ENCODE data around the gene CST7. TPM values are rescaled to one million over a fixed set of nuclear protein-coding genes. Genes with fewer than 3 reads are reported as not detected.

CST7 gene
- total RNA-seq, 1 donor from 2014 or later: not detected

GRCh38 chr20:24949756-24950127 lies 673 bp downstream of the CST7 start:
- H3K9ac ChIP-seq: no peak overlapping the region
- no peaks in the 10 kb centered on the region for H3F3A ChIP-seq (ENCODE audit: low read depth)
- H3K4me3 ChIP-seq: no peak overlapping the region
- H3K4me1 Mint-ChIP-seq: no peaks in the 10 kb centered on the region
- H3K27ac ChIP-seq: no peak overlapping the region
- peaks cover 13% of the 10 kb centered on the region for H3K9me3 Mint-ChIP-seq
- H3K9me3 ChIP-seq (ENCODE audit: low read depth): no peaks in the 10 kb centered on the region
- H3K4me3 Mint-ChIP-seq: no peak overlapping the region
- H3K27me3 ChIP-seq: no peaks in the 10 kb centered on the region
- no peaks in the 10 kb centered on the region for H3K4me1 ChIP-seq
- no peaks in the 10 kb centered on the region for H3K36me3 ChIP-seq
- no peaks in the 10 kb centered on the region for H4K20me1 ChIP-seq (ENCODE audit: low read depth)
- no peak overlapping the region for H3K27ac Mint-ChIP-seq
- H3K4me2 ChIP-seq: no peak overlapping the region
- no peaks in the 10 kb centered on the region for H3K79me2 ChIP-seq (ENCODE audit: low read depth)
- no peak overlapping the region for H2AFZ ChIP-seq (replicated peaks)
- no peak for DNase-seq (ENCODE audit: low spot score)
- H3K36me3 Mint-ChIP-seq: no peaks in the 10 kb centered on the region
- TF ChIP-seq EZH2phosphoT487 (IDR thresholded peaks at IDR 0.05) (no peak), EZH2 (IDR thresholded peaks at IDR 0.05) (no peak), CTCF (IDR thresholded peaks at IDR 0.05) (no peak)
- H3K27me3 Mint-ChIP-seq (ENCODE audit: insufficient read depth, low read depth): peaks cover 9% of the 10 kb centered on the region

GRCh38 chr20:24950128-24950835 lies 1.2 kb downstream of the CST7 start:
- no peaks in the 10 kb centered on the region for H3K4me1 ChIP-seq
- H3K4me2 ChIP-seq: no peak overlapping the region
- peaks cover 9% of the 10 kb centered on the region for H3K27me3 Mint-ChIP-seq (ENCODE audit: insufficient read depth, low read depth)
- H3K27me3 ChIP-seq: no peaks in the 10 kb centered on the region
- no peaks in the 10 kb centered on the region for H3K36me3 Mint-ChIP-seq
- H3K9me3 Mint-ChIP-seq: peaks cover 13% of the 10 kb centered on the region
- no peak for DNase-seq (ENCODE audit: low spot score)
- no peak overlapping the region for H3K4me3 ChIP-seq
- no peak for TF ChIP-seq EZH2 (IDR thresholded peaks at IDR 0.05)
- TF ChIP-seq CTCF (IDR thresholded peaks at IDR 0.05): no peak
- no peak for TF ChIP-seq EZH2phosphoT487 (IDR thresholded peaks at IDR 0.05)
- no peaks in the 10 kb centered on the region for H4K20me1 ChIP-seq (ENCODE audit: low read depth)
- H3K79me2 ChIP-seq (ENCODE audit: low read depth): no peaks in the 10 kb centered on the region
- no peak overlapping the region for H2AFZ ChIP-seq (replicated peaks)
- H3K9ac ChIP-seq: no peak overlapping the region
- H3K27ac ChIP-seq: no peak overlapping the region
- H3K4me1 Mint-ChIP-seq: no peaks in the 10 kb centered on the region
- no peaks in the 10 kb centered on the region for H3K9me3 ChIP-seq (ENCODE audit: low read depth)
- H3K27ac Mint-ChIP-seq: no peak overlapping the region
- H3K36me3 ChIP-seq: no peaks in the 10 kb centered on the region
- H3F3A ChIP-seq (ENCODE audit: low read depth): no peaks in the 10 kb centered on the region
- no peak overlapping the region for H3K4me3 Mint-ChIP-seq

- Histone ChIP-seq H3K27me3 (no peaks in the 10 kb centered on the region), H3K4me3 (no peak overlapping the region), H3K9me3 (ENCODE audit: low read depth) (no peaks in the 10 kb centered on the region), H2AFZ (replicated peaks) (no peak overlapping the region), H3K36me3 (no peaks in the 10 kb centered on the region), H4K20me1 (ENCODE audit: low read depth) (no peaks in the 10 kb centered on the region), H3F3A (ENCODE audit: low read depth) (no peaks in the 10 kb centered on the region), H3K4me1 (no peaks in the 10 kb centered on the region), H3K79me2 (ENCODE audit: low read depth) (no peaks in the 10 kb centered on the region), H3K4me2 (no peak overlapping the region), H3K27ac (no peak overlapping the region), H3K9ac (no peak overlapping the region)
- H3K27me3 Mint-ChIP-seq (ENCODE audit: insufficient read depth, low read depth): peaks cover 9% of the 10 kb centered on the region
- H3K4me1 Mint-ChIP-seq: no peaks in the 10 kb centered on the region
- H3K4me3 Mint-ChIP-seq: no peak overlapping the region
- TF ChIP-seq EZH2 (IDR thresholded peaks at IDR 0.05) (no peak), EZH2phosphoT487 (IDR thresholded peaks at IDR 0.05) (no peak), CTCF (IDR thresholded peaks at IDR 0.05) (no peak)
- H3K9me3 Mint-ChIP-seq: peaks cover 9% of the 10 kb centered on the region
- DNase-seq (ENCODE audit: low spot score): no peak
- no peaks in the 10 kb centered on the region for H3K36me3 Mint-ChIP-seq
- H3K27ac Mint-ChIP-seq: no peak overlapping the region
Observed at GRCh38 chr20:24950836-24951525, 1.9 kb downstream of the CST7 start.
